GM12801 (cell line): ENCODE measurements around the gene TPCN2.

Experiments
- CTCF ChIP-seq: IDR thresholded peaks from one replicate; pipeline ENCODE4 v1.5.1; 2011; ENCODE audit warnings: control low read depth; ENCODE audit not compliant: insufficient read length; ENCODE audit errors: extremely low read depth

Gene TPCN2

DNA sequence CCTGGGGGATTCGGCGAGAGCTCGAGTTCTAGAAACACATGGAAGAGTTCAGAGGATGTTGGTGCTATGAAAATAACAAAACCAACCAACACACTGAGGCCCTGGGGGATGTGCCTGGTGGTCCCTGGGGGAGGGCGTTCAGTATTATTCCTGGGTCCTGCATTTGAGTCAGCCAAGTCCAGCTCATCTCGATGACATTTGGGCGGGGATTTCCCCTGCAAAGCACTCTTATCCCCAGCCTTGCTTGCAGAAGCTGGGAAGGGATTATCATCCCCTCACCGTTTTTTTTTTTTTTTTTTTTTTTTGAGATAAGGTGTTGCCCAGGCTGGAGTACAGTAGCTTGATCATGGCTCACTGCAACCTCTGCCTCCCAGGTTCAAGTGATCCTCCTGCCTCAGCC lies 104.9 kb downstream of the TPCN2 start:
- no peak for TF ChIP-seq CTCF

- TF ChIP-seq CTCF: no peak
These were observed 105.6 kb downstream of the TPCN2 start for GRCh38 chr11:69154211-69154913.

- no peak for TF ChIP-seq CTCF
These were observed 106.2 kb downstream of the TPCN2 start for GRCh38 chr11:69154938-69155301.

DNA sequence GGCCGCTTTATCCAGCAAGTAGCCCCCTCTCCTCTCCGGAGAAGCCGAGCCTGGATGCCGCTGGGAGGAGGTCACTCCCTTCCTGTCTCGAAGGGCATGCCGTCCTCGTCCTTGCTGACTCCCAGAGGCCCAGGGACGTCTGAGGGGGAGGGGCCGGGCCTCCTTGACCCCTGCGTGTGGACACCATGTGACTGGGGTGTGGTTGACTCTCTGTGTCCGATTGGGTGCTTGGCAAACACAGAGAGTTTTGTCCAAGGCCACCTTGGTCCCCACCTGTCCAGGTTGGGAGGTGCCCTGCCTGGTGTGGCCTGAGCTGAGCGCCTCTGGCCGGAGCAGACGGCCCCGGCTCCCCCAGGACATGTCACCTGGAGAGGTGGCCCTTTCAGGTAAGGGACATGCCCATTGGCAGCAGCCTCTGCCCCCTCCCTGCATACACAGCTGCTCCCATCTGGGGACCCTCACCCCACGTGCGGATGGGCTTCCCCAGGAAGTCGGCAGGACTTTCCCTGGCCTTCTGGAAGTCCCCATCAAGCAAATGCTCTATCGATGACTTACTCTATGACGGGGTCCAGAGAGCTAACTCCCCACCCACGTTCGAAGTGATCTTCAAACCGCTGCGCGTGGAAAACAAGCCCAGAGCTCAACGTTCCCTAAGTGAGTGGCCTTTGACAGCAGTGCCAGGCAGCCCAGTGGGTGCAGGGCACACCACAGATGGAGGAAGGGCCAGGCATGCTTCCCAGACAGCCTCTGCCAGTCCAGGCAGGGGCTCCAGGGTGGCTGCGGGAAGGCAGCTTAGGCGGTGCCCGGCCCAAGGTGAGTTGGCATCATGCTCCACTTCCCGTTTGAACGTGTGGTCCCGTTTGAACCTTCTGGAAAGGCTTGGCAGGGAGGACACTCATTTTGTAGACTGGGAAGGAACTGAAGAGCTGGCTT lies 106.8 kb downstream of the TPCN2 start, which contains the start of gene SMIM38:
SMIM38 (plus strand) TSS at position 634 of the 933 bp plus-strand sequence. CDS start 1,912 bp downstream, outside the sequence.
- TF ChIP-seq CTCF: no peak

GRCh38 chr11:69156235-69156639 lies 107.5 kb downstream of the TPCN2 start:
- no peak for TF ChIP-seq CTCF

GRCh38 chr11:69156673-69157155 lies 108.0 kb downstream of the TPCN2 start:
- TF ChIP-seq CTCF: no peak

DNA sequence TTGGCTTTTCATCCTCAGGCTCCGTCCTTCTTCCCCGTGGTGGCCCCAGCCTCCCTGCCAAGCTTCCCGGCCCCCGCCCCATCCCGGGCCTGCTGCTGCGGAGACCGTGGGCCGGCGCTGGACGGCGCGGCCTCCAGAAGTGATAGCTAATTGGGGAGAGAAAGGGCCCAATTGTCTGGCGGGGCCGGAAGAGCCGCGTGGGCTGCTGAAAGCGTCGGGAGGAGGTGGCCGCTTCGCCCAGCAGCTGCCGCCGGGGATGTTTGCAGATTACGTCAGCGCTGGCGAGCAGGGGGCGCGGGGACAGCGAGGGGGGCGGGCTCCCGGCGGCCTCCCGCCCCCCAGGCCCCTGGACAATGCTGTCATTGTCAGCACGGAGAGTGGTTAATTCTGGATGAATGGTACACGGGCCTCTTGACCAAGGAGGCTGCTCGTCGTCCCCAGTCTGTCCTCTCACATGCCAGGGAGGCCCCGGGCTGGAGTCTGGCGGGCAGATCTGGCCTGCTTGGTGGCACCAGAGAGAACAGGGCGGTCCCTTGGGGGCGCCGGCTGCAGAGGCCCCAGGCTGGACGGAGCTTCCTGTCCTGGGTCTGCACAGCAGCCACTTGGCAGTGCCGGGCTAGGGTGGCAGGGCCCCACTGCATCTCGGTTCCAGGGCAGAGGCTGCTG lies 108.6 kb downstream of the TPCN2 start:
- TF ChIP-seq CTCF: no peak
